Measurements from ENCODE around the gene ASTL.
A peak's percentile ranks its signal among the peaks of the same experiment; 100 is the strongest.
"Not testable (repeated sequence)": the region's sequence is repeated elsewhere in the genome, so short reads cannot be mapped to it uniquely, and the experiment has no call there.

The ASTL gene

GRCh38 chr2:96138179-96139145 is at the start of gene ASTL:
TSS of gene ASTL (minus strand) at chr2:96138502. CDS start at chr2:96138436, 66 bp downstream.
- peak; percentile 40 for DNase-seq

- no peak for DNase-seq
Measured at GRCh38 chr2:96186562-96186961, 48.3 kb upstream of the ASTL start.

- no peak for DNase-seq
Measured at GRCh38 chr2:96185516-96185915, 47.2 kb upstream of the ASTL start.

- no peak for DNase-seq
Measured at GRCh38 chr2:96184989-96185388, 46.7 kb upstream of the ASTL start.

GRCh38 chr2:96184188-96184587 is 45.9 kb upstream of the ASTL start:
- no peak for DNase-seq

- no peak for DNase-seq
Measured at GRCh38 chr2:96181529-96181928, 43.2 kb upstream of the ASTL start.

GRCh38 chr2:96180521-96180920 is 42.2 kb upstream of the ASTL start:
- no peak for DNase-seq

GRCh38 chr2:96180002-96180401 is 41.7 kb upstream of the ASTL start:
- DNase-seq, result no peak

GRCh38 chr2:96176661-96177060 is 38.4 kb upstream of the ASTL start:
- no peak for DNase-seq

GRCh38 chr2:96175951-96176350 is 37.6 kb upstream of the ASTL start:
- no peak for DNase-seq

- no peak for DNase-seq
Measured at GRCh38 chr2:96174251-96175144, 36.2 kb upstream of the ASTL start.

GRCh38 chr2:96171831-96172230 is 33.5 kb upstream of the ASTL start:
- no peak for DNase-seq

GRCh38 chr2:96170626-96171025 is 32.3 kb upstream of the ASTL start:
- DNase-seq, result no peak

- no peak for DNase-seq
Measured at GRCh38 chr2:96169868-96170507, 31.7 kb upstream of the ASTL start.

- DNase-seq, result no peak
Measured at GRCh38 chr2:96167407-96168013, 29.2 kb upstream of the ASTL start.

- DNase-seq, result no peak
Measured at GRCh38 chr2:96164459-96165184, 26.3 kb upstream of the ASTL start.

GRCh38 chr2:96163768-96164429 is 25.6 kb upstream of the ASTL start:
- no peak for DNase-seq

- no peak for DNase-seq
Measured at GRCh38 chr2:96163415-96163767, 25.1 kb upstream of the ASTL start.

- no peak for DNase-seq
Measured at GRCh38 chr2:96161898-96162297, 23.6 kb upstream of the ASTL start.

GRCh38 chr2:96160366-96160765 is 22.1 kb upstream of the ASTL start:
- not testable (repeated sequence) for DNase-seq

- no peak for DNase-seq
Measured at GRCh38 chr2:96159084-96159830, 21.0 kb upstream of the ASTL start.

Data from NCI-H748 treated with DMSO at 0.1 percent for 48 hours (cell line).